DND-41 (cell line): ENCODE data around the gene MAB21L3.
"Not testable (repeated sequence)": the region's sequence is repeated elsewhere in the genome, so short reads cannot be mapped to it uniquely, and the experiment has no call there.

Source experiments
- ATAC-seq: fragments of 200-7000 bp; cut with Tn5 transposase; 3 replicates; pipeline ENCODE4 v1.9.1; 2021; ENCODE audit warnings: low read depth; ENCODE audit not compliant: insufficient read depth
- DNase-seq: peaks from one replicate; pipeline ENCODE4 v3.0.0-alpha.2; 2020
- H2AFZ ChIP-seq: 2 replicates; pipeline ENCODE4 v1.6.0; 2012; ENCODE audit warnings: low read depth, low read length
- H3K27ac ChIP-seq: 2 replicates; pipeline ENCODE4 v1.5.1; 2012; ENCODE audit warnings: low read length, inconsistent platforms
- H3K27me3 ChIP-seq: fragments of 200-600 bp; sonication (generic); 2 replicates; pipeline ENCODE4 v1.6.0; 2012; ENCODE audit warnings: low read length, mild to moderate bottlenecking, inconsistent platforms; ENCODE audit not compliant: insufficient read depth, poor library complexity
- H3K36me3 ChIP-seq: 2 replicates; pipeline ENCODE4 v1.5.1; 2012; ENCODE audit warnings: low read length, inconsistent platforms; ENCODE audit not compliant: insufficient read depth
- H3K4me1 ChIP-seq: 2 replicates; pipeline ENCODE4 v1.5.1; 2012; ENCODE audit warnings: mild to moderate bottlenecking, low read length; ENCODE audit not compliant: insufficient read depth
- H3K4me2 ChIP-seq: 2 replicates; pipeline ENCODE4 v1.6.0; 2012; ENCODE audit warnings: mild to moderate bottlenecking, moderate library complexity, low read length, inconsistent platforms; ENCODE audit not compliant: insufficient read depth
- H3K4me3 ChIP-seq, 2 experiments: fragments of 200-600 bp in 1 of 2; shearing (Covaris generic) in 1 of 2; 2 replicates each; pipeline ENCODE4 v1.5.1; 2012 to 2016; ENCODE audit warnings: inconsistent platforms in 2 of 2, low read length in 2 of 2, mild to moderate bottlenecking in 2 of 2, low read depth in 1 of 2, moderate library complexity in 1 of 2
- H3K79me2 ChIP-seq: 2 replicates; pipeline ENCODE4 v1.6.0; 2012; ENCODE audit warnings: low read length, inconsistent platforms; ENCODE audit not compliant: insufficient read depth
- H3K9ac ChIP-seq: 2 replicates; pipeline ENCODE4 v1.6.0; 2012; ENCODE audit warnings: low read depth, mild to moderate bottlenecking, inconsistent platforms, low read length, moderate library complexity
- H3K9me3 ChIP-seq: 2 replicates; pipeline ENCODE4 v1.5.1; 2012; ENCODE audit warnings: low read length, moderate library complexity, mild to moderate bottlenecking, inconsistent platforms; ENCODE audit not compliant: insufficient read depth, severe bottlenecking
- H4K20me1 ChIP-seq: 2 replicates; pipeline ENCODE4 v1.6.0; 2012; ENCODE audit warnings: low read length; ENCODE audit not compliant: insufficient read depth
- EZH2 ChIP-seq: IDR thresholded peaks from 3 replicates; pipeline ENCODE4 v1.6.1; 2012; ENCODE audit warnings: borderline replicate concordance, low read depth, mild to moderate bottlenecking, moderate library complexity, low read length, inconsistent platforms; ENCODE audit not compliant: severe bottlenecking
- TF ChIP-seq, protein P1 (sequence below): IDR thresholded peaks from 2 replicates; pipeline ENCODE4 v1.5.1; 2012; ENCODE audit warnings: borderline replicate concordance, low read length, moderate library complexity, mild to moderate bottlenecking; ENCODE audit not compliant: poor library complexity, severe bottlenecking; ENCODE audit errors: extremely low read depth

The MAB21L3 gene

DNA sequence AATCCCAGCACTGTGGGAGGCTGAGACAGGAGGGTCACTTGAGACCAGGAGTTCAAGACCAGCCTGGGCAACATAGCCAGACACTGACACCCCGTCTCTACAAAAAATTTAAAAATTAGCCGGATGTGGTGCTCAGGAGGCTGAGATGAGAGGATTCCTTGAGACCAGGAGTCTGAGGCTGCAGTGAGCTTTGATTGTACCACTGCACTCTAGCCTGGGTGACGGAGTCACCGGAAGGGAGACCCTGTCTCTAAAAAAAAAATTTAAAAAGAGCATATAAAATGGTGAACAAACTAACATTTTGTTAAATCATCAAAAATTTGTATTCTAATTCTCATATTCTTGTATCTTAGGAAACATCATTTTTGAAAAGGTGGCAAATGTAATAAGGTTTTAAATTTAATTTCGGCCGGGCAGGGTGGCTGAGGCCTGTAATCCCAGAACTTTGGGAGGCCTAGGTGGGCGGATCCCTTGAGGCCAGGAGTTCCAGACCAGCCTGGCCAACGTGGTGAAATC is 27.1 kb downstream of the MAB21L3 start:
- Histone ChIP-seq H3K27ac (no peak overlapping the region), H3K4me2 (0 out of 2 replicates have a peak overlapping the region, but pooled peaks have one; percentile 67), H3K4me3 (no peak overlapping the region; a peak in 1 of 4 replicates), H3K4me1 (peaks cover 9% of the 10 kb centered on the region), H3K79me2 (no peaks in the 10 kb centered on the region), H3K27me3 (no peaks in the 10 kb centered on the region), H3K36me3 (no peaks in the 10 kb centered on the region), H3K9me3 (no peaks in the 10 kb centered on the region), H4K20me1 (no peaks in the 10 kb centered on the region), H2AFZ (peak overlapping the region; percentile 96; the same call in 1 of the 2 replicates), H3K9ac (peak overlapping the region; percentile 31; the same call in 1 of the 2 replicates)
- DNase-seq (no peak), ATAC-seq (0 out of 3 replicates have a peak, but pooled peaks have one; percentile 4)
- TF ChIP-seq, protein P1, sequence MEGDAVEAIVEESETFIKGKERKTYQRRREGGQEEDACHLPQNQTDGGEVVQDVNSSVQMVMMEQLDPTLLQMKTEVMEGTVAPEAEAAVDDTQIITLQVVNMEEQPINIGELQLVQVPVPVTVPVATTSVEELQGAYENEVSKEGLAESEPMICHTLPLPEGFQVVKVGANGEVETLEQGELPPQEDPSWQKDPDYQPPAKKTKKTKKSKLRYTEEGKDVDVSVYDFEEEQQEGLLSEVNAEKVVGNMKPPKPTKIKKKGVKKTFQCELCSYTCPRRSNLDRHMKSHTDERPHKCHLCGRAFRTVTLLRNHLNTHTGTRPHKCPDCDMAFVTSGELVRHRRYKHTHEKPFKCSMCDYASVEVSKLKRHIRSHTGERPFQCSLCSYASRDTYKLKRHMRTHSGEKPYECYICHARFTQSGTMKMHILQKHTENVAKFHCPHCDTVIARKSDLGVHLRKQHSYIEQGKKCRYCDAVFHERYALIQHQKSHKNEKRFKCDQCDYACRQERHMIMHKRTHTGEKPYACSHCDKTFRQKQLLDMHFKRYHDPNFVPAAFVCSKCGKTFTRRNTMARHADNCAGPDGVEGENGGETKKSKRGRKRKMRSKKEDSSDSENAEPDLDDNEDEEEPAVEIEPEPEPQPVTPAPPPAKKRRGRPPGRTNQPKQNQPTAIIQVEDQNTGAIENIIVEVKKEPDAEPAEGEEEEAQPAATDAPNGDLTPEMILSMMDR = no peak
- TF ChIP-seq EZH2 = no peak

DNA sequence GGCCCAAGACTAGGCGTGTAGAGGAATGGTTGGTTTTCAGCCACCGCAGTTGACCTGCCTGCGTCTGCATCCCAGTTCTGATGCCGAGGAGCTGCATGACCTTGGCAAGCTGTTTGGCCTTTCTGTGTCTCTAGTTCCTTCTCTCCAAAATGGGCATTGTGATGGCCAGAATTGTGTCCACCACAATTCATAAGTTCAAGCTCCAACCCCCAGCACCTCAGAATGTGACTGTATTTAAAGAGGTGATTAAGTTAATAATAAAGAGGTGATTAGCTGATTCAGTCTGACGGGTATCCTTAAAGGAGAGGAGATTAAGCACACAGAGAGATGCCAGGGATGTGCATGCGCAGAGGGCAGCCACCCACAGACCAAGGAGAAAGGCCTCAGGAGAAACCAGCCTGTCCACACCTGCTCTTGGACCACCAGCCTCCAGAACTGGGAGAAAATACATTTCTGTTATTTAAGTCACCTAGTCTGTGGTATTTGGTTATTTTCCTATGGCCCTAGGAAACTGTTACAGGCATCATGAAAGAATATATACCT is 28.5 kb downstream of the MAB21L3 start:
- peaks cover 9% of the 10 kb centered on the region for H3K4me1 ChIP-seq
- no peaks in the 10 kb centered on the region for H4K20me1 ChIP-seq
- no peak for ATAC-seq
- no peak overlapping the region for H3K4me3 ChIP-seq
- H3K9me3 ChIP-seq = peaks cover 4% of the 10 kb centered on the region
- H2AFZ ChIP-seq = no peak overlapping the region
- no peaks in the 10 kb centered on the region for H3K79me2 ChIP-seq
- DNase-seq = no peak
- H3K27ac ChIP-seq = no peak overlapping the region
- no peak overlapping the region for H3K4me2 ChIP-seq
- H3K36me3 ChIP-seq = no peaks in the 10 kb centered on the region
- no peaks in the 10 kb centered on the region for H3K27me3 ChIP-seq
- TF ChIP-seq, protein P1 = no peak
- no peak for TF ChIP-seq EZH2
- no peak overlapping the region for H3K9ac ChIP-seq

DNA sequence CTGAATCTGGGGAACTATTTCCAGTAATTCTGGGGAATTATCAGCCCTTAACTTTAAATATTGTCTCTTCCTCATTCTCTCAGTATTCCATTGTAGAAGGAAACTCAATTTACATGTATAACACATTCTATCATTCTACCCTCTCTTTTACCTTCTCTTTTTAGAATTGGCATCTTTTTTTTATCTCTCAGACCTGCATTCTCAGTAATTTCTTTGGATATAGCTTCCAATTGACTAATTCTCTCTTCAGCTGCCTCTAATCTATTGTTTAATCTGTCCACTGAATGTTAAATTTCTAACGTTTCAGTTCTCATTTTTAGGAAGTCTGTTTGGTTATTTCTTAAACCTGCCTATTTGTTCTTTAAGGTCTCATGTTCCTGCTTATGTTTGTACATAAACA is 33.0 kb downstream of the MAB21L3 start:
- Histone ChIP-seq H2AFZ (no peak overlapping the region), H4K20me1 (no peaks in the 10 kb centered on the region), H3K4me3 (no peak overlapping the region), H3K36me3 (no peaks in the 10 kb centered on the region), H3K4me1 (peaks cover 3% of the 10 kb centered on the region; the same call in 1 of the 2 replicates), H3K27ac (no peak overlapping the region), H3K79me2 (no peaks in the 10 kb centered on the region), H3K4me2 (no peak overlapping the region), H3K9ac (no peak overlapping the region), H3K9me3 (peaks cover 6% of the 10 kb centered on the region), H3K27me3 (no peaks in the 10 kb centered on the region)
- ATAC-seq = no peak
- DNase-seq = no peak
- TF ChIP-seq, protein P1 = no peak
- TF ChIP-seq EZH2 = no peak

DNA sequence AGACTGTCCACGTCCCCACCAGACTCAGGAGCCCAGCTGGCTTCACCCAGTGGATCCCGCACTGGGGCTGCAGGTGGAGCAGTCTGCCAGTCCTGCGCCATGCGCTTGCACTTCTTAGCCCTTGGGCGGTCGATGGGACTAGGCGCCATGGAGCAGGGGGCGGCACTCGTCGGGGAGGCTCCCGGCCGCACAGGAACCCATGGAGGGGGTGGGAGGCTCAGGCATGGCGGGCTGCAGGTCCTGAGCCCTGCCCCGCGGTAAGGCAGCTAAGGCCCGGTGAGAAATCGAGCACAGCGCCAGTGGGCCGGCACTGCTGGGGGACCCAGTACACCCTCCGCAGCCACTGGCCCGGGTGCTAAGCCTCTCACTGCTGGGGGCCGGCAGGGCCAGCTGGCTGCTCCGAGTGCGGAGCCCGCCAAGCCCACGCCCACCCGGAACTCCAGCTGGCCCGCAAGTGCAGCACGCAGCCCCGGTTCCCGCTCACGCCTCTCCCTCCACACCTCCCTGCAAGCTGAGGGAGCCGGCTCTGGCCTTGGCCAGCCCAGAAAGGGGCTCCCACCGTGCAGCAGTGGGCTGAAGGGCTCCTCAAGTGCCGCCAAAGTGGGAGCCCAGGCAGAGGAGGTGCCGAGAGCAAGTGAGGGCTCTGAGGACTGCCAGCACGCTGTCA is 35.4 kb downstream of the MAB21L3 start:
- not testable (repeated sequence) for H3K9me3 ChIP-seq, H3K9ac ChIP-seq, H3K36me3 ChIP-seq, H3K4me3 ChIP-seq, H3K27me3 ChIP-seq, H2AFZ ChIP-seq, H4K20me1 ChIP-seq, H3K4me2 ChIP-seq, H3K4me1 ChIP-seq, H3K27ac ChIP-seq, DNase-seq, ATAC-seq, H3K79me2 ChIP-seq
